ENCODE data around the gene TOP2A. TPM values are rescaled to one million over a fixed set of nuclear protein-coding genes. Genes with fewer than 3 reads are reported as not detected.

TOP2A gene
- polyA plus RNA-seq, 1 of the 3 experiments (the other 2 are of a cell fraction) = 20.6 TPM

GRCh38 chr17:40417609-40418427, at the start of gene TOP2A (continued):
- TF ChIP-seq ELF1 (IDR thresholded peaks at IDR 0.05) = no peak; the same call in 1 of the 2 replicates
- no peak for TF ChIP-seq YY1 (IDR thresholded peaks at IDR 0.05; ENCODE audit: low read depth)
- peak; percentile 64 for TF ChIP-seq POLR2AphosphoS5 (IDR thresholded peaks at IDR 0.05; ENCODE audit: low read depth, low read length)
- TF ChIP-seq MEF2A (IDR thresholded peaks at IDR 0.05; ENCODE audit: borderline replicate concordance, low read depth) = no peak
- TF ChIP-seq FOSL2 (IDR thresholded peaks at IDR 0.05; ENCODE audit: borderline replicate concordance, low read depth) = no peak
- TF ChIP-seq CHD2 (IDR thresholded peaks at IDR 0.05; ENCODE audit: low read length, partially characterized antibody) = peak; percentile 96
- TF ChIP-seq RAD21 (IDR thresholded peaks at IDR 0.05; ENCODE audit: low read length) = no peak
- peak; percentile 90 for TF ChIP-seq MXI1 (IDR thresholded peaks at IDR 0.05; ENCODE audit: low read depth, low read length)
- TF ChIP-seq, protein P1, sequence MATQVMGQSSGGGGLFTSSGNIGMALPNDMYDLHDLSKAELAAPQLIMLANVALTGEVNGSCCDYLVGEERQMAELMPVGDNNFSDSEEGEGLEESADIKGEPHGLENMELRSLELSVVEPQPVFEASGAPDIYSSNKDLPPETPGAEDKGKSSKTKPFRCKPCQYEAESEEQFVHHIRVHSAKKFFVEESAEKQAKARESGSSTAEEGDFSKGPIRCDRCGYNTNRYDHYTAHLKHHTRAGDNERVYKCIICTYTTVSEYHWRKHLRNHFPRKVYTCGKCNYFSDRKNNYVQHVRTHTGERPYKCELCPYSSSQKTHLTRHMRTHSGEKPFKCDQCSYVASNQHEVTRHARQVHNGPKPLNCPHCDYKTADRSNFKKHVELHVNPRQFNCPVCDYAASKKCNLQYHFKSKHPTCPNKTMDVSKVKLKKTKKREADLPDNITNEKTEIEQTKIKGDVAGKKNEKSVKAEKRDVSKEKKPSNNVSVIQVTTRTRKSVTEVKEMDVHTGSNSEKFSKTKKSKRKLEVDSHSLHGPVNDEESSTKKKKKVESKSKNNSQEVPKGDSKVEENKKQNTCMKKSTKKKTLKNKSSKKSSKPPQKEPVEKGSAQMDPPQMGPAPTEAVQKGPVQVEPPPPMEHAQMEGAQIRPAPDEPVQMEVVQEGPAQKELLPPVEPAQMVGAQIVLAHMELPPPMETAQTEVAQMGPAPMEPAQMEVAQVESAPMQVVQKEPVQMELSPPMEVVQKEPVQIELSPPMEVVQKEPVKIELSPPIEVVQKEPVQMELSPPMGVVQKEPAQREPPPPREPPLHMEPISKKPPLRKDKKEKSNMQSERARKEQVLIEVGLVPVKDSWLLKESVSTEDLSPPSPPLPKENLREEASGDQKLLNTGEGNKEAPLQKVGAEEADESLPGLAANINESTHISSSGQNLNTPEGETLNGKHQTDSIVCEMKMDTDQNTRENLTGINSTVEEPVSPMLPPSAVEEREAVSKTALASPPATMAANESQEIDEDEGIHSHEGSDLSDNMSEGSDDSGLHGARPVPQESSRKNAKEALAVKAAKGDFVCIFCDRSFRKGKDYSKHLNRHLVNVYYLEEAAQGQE (IDR thresholded peaks at IDR 0.05; ENCODE audit: low read depth, low read length) = no peak; the same call in 1 of the 2 replicates
- no peak for TF ChIP-seq SMC3 (IDR thresholded peaks at IDR 0.05; ENCODE audit: low read depth, low read length)
- TF ChIP-seq USF2 (IDR thresholded peaks at IDR 0.05; ENCODE audit: borderline replicate concordance, low read depth, low read length) = no peak
- no peak; the same call in 1 of the 2 replicates for TF ChIP-seq TCF12 (IDR thresholded peaks at IDR 0.05)
- no peak for TF ChIP-seq RXRA (IDR thresholded peaks at IDR 0.05; ENCODE audit: borderline replicate concordance, low read depth)
- no peak for TF ChIP-seq JUND (IDR thresholded peaks at IDR 0.05)
- TF ChIP-seq EP300 (IDR thresholded peaks at IDR 0.05; ENCODE audit: borderline replicate concordance in 1 of 2, low read depth in 1 of 2, low read length in 1 of 2) = no peak

DNA sequence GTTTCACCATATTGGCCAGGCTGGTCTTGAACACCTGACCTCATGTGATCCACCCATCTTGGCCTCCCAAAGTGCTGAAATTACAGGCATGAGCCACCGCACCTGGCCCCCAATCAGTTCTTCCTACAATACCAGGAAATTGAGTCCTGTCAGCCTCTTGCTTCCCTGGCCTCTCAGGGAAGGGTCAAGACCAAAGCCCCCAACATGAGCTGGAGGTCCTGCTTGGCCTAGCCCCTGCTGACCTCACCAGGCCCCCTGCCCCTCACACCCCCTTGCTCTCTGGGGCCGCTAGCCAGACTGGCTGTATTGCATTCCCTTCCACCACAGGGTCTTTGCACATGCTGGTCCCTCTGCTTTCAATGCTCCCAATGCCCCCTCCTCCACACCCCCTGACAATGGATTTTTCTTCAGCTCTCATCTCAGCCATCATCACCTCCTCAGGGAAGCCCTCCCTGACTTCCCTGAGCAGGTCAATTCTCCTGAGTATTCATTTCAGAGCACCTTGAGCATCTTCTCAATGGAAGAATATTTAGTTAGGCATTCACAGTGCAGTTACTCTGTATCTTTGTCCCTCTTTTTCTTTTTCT, 49.7 kb upstream of the TOP2A start:
- peaks cover 3% of the 10 kb centered on the region for H3F3A ChIP-seq (replicated peaks; ENCODE audit: insufficient read depth)
- H4K20me1 ChIP-seq (ENCODE audit: insufficient read depth) = no peaks in the 10 kb centered on the region
- H3K27ac ChIP-seq (ENCODE audit: low read depth in 2 of 2, low read length in 1 of 2) = no peak overlapping the region
- CTCF ChIA-PET = interaction anchor here (0.6 to 5.3 kb wide), 7 partner anchors 10 to 71 kb away, joined by 3 to 45 read pairs (median 4); partner anchors contain the start of gene IGFBP4
- TF ChIP-seq YY1 (IDR thresholded peaks at IDR 0.05; ENCODE audit: low read depth) = no peak
- TF ChIP-seq RFX5 (IDR thresholded peaks at IDR 0.05; ENCODE audit: low read length) = no peak
- TF ChIP-seq NRF1 (IDR thresholded peaks at IDR 0.05; ENCODE audit: low read depth, low read length) = no peak
- no peak for TF ChIP-seq JUND (IDR thresholded peaks at IDR 0.05)
- TF ChIP-seq GATA2 (CRISPR knock-in tag; IDR thresholded peaks at IDR 0.05) = no peak
- no peak for TF ChIP-seq NFIC (IDR thresholded peaks at IDR 0.05; ENCODE audit: borderline replicate concordance)
- TF ChIP-seq ELF1 (IDR thresholded peaks at IDR 0.05) = no peak
- TF ChIP-seq FOXJ3 (CRISPR knock-in tag; IDR thresholded peaks at IDR 0.05) = no peak
- TF ChIP-seq IRF3 (IDR thresholded peaks at IDR 0.05; ENCODE audit: low read depth, low read length) = no peak
- TF ChIP-seq USF1 (IDR thresholded peaks at IDR 0.05; ENCODE audit: borderline replicate concordance, low read depth) = no peak
- TF ChIP-seq RAD21 (IDR thresholded peaks at IDR 0.05; ENCODE audit: low read length) = no peak
- no peak for TF ChIP-seq RCOR1 (IDR thresholded peaks at IDR 0.05; ENCODE audit: low read length)
- no peak for TF ChIP-seq MEF2A (IDR thresholded peaks at IDR 0.05; ENCODE audit: borderline replicate concordance, low read depth)
- H3K36me3 ChIP-seq (replicated peaks in 1 of 2; ENCODE audit: control insufficient read depth in 1 of 2, insufficient read depth in 2 of 2, low read length in 1 of 2) = no peaks in the 10 kb centered on the region
- no peak overlapping the region for H3K4me2 ChIP-seq
- H3K27me3 ChIP-seq (ENCODE audit: insufficient read depth) = no peaks in the 10 kb centered on the region
- H3K9ac ChIP-seq = no peak overlapping the region
- 100% methylated on average over 1 of the region's 2 CpGs for WGBS (ENCODE audit: low lambda C conversion rate)
- no peaks in the 10 kb centered on the region for H3K9me3 ChIP-seq
- H3K79me2 ChIP-seq (ENCODE audit: insufficient read depth) = no peaks in the 10 kb centered on the region
- no peak for DNase-seq
- POLR2A ChIA-PET = no interaction called here
- peaks cover 14 to 17% of the 10 kb centered on the region in 2 experiments; a peak in 3 of 4 replicates for H3K4me1 ChIP-seq (ENCODE audit: control insufficient read depth in 1 of 2, insufficient read depth in 2 of 2, low read depth in 1 of 2, low read length in 1 of 2)
- no peaks in the 10 kb centered on the region for H3K9me2 ChIP-seq
- no peak overlapping the region for H3K4me3 ChIP-seq (ENCODE audit: low read depth in 2 of 2, low read length in 1 of 2)
- H2AFZ ChIP-seq (ENCODE audit: low read depth) = no peak overlapping the region
